HEK293T (cell line): Measurements from ENCODE around the gene MRPL32.

ENCODE experiments used
- ARNT ChIP-seq: fragments of 450-650 bp; IDR thresholded peaks from 2 replicates; pipeline ENCODE4 v1.6.1; 2017; ENCODE audit warnings: mild to moderate bottlenecking
- BHLHE40 ChIP-seq: fragments of 450-650 bp; IDR thresholded peaks from 2 replicates; pipeline ENCODE4 v1.6.1; 2016; ENCODE audit warnings: mild to moderate bottlenecking, moderate library complexity, borderline replicate concordance
- CTBP1 ChIP-seq: fragments of 450-650 bp; IDR thresholded peaks from 2 replicates; pipeline ENCODE4 v1.6.1; 2016; ENCODE audit warnings: borderline replicate concordance
- FOXA1 ChIP-seq: fragments of 450-650 bp; IDR thresholded peaks from 2 replicates; pipeline ENCODE4 v1.6.1; 2016; ENCODE audit warnings: mild to moderate bottlenecking
- FOXK2 ChIP-seq: fragments of 450-650 bp; IDR thresholded peaks from 2 replicates; pipeline ENCODE4 v1.6.1; 2016; ENCODE audit warnings: mild to moderate bottlenecking
- FOXM1 ChIP-seq: fragments of 450-650 bp; IDR thresholded peaks from 2 replicates; pipeline ENCODE4 v1.6.1; 2017; ENCODE audit warnings: mild to moderate bottlenecking, borderline replicate concordance
- HDGF ChIP-seq: fragments of 450-650 bp; IDR thresholded peaks from 2 replicates; pipeline ENCODE4 v1.6.1; 2017; ENCODE audit warnings: antibody characterized with exemption, borderline replicate concordance
- L3MBTL2 ChIP-seq: fragments of 450-650 bp; conservative IDR thresholded peaks from 2 replicates; pipeline ENCODE4 v1.6.1; 2016; ENCODE audit warnings: mild to moderate bottlenecking
- NFRKB ChIP-seq: fragments of 450-650 bp; IDR thresholded peaks from 2 replicates; pipeline ENCODE4 v1.6.1; 2016; ENCODE audit warnings: mild to moderate bottlenecking, moderate library complexity
- SP1 ChIP-seq: fragments of 450-650 bp; IDR thresholded peaks from 2 replicates; pipeline ENCODE4 v1.6.1; 2017
- SUZ12 ChIP-seq: fragments of 450-650 bp; IDR thresholded peaks from 2 replicates; pipeline ENCODE4 v1.6.1; 2016; ENCODE audit warnings: mild to moderate bottlenecking
- TARDBP ChIP-seq: fragments of 450-650 bp; IDR thresholded peaks from 2 replicates; pipeline ENCODE4 v1.6.1; 2016
- ZNF384 ChIP-seq: fragments of 450-650 bp; IDR thresholded peaks from 2 replicates; pipeline ENCODE4 v1.6.1; 2016
- TF ChIP-seq, protein P1 (sequence below): fragments of 450-650 bp; IDR thresholded peaks from 2 replicates; pipeline ENCODE4 v1.6.1; 2016

DNA sequence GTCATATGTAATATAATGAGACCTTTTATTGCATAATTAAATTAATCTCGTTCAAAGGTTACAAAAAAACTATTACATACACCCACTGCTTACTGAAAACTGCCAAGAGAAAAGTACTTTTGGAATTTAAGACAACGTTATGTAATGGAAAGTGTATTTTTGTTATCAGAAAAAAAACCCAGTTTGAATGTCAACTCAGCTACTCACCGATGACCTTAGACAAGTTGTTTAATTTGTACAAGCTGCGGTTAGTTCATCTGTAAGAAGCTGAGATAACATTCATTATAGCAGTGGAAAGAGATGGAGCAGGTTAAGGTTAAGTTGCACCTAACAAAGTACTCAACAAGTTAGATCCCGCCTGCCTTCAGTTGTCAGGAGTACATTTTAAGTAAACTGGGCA lies 1.3 kb upstream of the MRPL32 start:
- TF ChIP-seq ZNF384: no peak
- no peak for TF ChIP-seq FOXA1
- no peak for TF ChIP-seq FOXK2
- TF ChIP-seq, protein P1, sequence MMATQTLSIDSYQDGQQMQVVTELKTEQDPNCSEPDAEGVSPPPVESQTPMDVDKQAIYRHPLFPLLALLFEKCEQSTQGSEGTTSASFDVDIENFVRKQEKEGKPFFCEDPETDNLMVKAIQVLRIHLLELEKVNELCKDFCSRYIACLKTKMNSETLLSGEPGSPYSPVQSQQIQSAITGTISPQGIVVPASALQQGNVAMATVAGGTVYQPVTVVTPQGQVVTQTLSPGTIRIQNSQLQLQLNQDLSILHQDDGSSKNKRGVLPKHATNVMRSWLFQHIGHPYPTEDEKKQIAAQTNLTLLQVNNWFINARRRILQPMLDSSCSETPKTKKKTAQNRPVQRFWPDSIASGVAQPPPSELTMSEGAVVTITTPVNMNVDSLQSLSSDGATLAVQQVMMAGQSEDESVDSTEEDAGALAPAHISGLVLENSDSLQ: no peak
- TF ChIP-seq L3MBTL2: no peak
- no peak for TF ChIP-seq NFRKB
- TF ChIP-seq SP1: no peak
- no peak for TF ChIP-seq SUZ12
- TF ChIP-seq BHLHE40: no peak
- TF ChIP-seq TARDBP: no peak
- TF ChIP-seq ARNT: no peak
- TF ChIP-seq HDGF: no peak
- no peak for TF ChIP-seq CTBP1
- no peak for TF ChIP-seq FOXM1
